A549 (cell line): ENCODE results near the gene SLC7A10.

ENCODE experiments used
- CEBPB ChIP-seq, 2 experiments: fragments of >200 bp in 1 of 2; sonication (Bioruptor Twin) in 1 of 2; formaldehyde crosslinking in 1 of 2; IDR thresholded peaks; 2 replicates each; pipeline ENCODE4 v1.6.1; 2012 to 2016
- CHD2 ChIP-seq: fragments of 150-350 bp; IDR thresholded peaks from 2 replicates; pipeline ENCODE4 v1.6.1; 2014; ENCODE audit warnings: low read length; ENCODE audit not compliant: partially characterized antibody
- CHD4 ChIP-seq: fragments of 200-600 bp; sonication (generic); IDR thresholded peaks from 2 replicates; pipeline ENCODE4 v1.6.1; 2016; ENCODE audit warnings: antibody characterized with exemption, mild to moderate bottlenecking, borderline replicate concordance
- CTCF ChIP-seq: fragments of >200 bp; sonication (Bioruptor Twin); formaldehyde crosslinking; IDR thresholded peaks from 3 replicates; pipeline ENCODE4 v1.5.1; 2016
- EP300 ChIP-seq, 2 experiments: fragments of >200 bp; sonication (Bioruptor Twin); formaldehyde crosslinking; IDR thresholded peaks; 2 replicates in 1 of 2; 3 replicates in 1 of 2; pipeline ENCODE4 v1.6.1; 2016 to 2017
- KDM1A ChIP-seq: fragments of 200-600 bp; sonication (generic); IDR thresholded peaks from 2 replicates; pipeline ENCODE4 v1.6.1; 2016; ENCODE audit warnings: low read depth, mild to moderate bottlenecking
- MAX ChIP-seq: IDR thresholded peaks from 2 replicates; pipeline ENCODE4 v1.6.1; 2012
- MYC ChIP-seq: IDR thresholded peaks from 2 replicates; pipeline ENCODE4 v1.6.1; 2012; ENCODE audit warnings: mild to moderate bottlenecking, inconsistent platforms, low read length, improper control_type of control experiment, borderline replicate concordance
- PHF8 ChIP-seq: fragments of 200-600 bp; sonication (generic); IDR thresholded peaks from 2 replicates; pipeline ENCODE4 v1.6.1; 2016; ENCODE audit warnings: low read depth, mild to moderate bottlenecking, antibody characterized with exemption, moderate library complexity, borderline replicate concordance
- POLR2A ChIP-seq: IDR thresholded peaks from 2 replicates; pipeline ENCODE4 v1.6.1; 2012; ENCODE audit warnings: mild to moderate bottlenecking, low read length
- POLR2AphosphoS2 ChIP-seq: conservative IDR thresholded peaks from 2 replicates; pipeline ENCODE4 v1.6.1; 2012; ENCODE audit warnings: low read length, improper control_type of control experiment, inconsistent platforms
- RFX5 ChIP-seq: fragments of 450-650 bp; IDR thresholded peaks from 2 replicates; pipeline ENCODE4 v1.7.1; 2014; ENCODE audit warnings: antibody characterized with exemption, mild to moderate bottlenecking, moderate library complexity

GRCh38 chr19:33229962-33230361, 4.3 kb upstream of the SLC7A10 start:
- TF ChIP-seq POLR2A, result no peak
- TF ChIP-seq CTCF, result no peak
- no peak for TF ChIP-seq CHD4
- no peak for TF ChIP-seq CHD2
- no peak for TF ChIP-seq EP300 (IDR thresholded peaks at IDR 0.05)
- TF ChIP-seq MAX, result no peak
- no peak for TF ChIP-seq KDM1A
- TF ChIP-seq RFX5, result no peak
- no peak for TF ChIP-seq MYC
- no peak for TF ChIP-seq POLR2AphosphoS2
- no peak for TF ChIP-seq PHF8
- no peak for TF ChIP-seq CEBPB (IDR thresholded peaks at IDR 0.05)
